ENCODE results near the gene COLEC11.

GRCh38 chr2:3595404-3595803 lies 492 bp downstream of the COLEC11 start:
- TF ChIP-seq, protein P1, sequence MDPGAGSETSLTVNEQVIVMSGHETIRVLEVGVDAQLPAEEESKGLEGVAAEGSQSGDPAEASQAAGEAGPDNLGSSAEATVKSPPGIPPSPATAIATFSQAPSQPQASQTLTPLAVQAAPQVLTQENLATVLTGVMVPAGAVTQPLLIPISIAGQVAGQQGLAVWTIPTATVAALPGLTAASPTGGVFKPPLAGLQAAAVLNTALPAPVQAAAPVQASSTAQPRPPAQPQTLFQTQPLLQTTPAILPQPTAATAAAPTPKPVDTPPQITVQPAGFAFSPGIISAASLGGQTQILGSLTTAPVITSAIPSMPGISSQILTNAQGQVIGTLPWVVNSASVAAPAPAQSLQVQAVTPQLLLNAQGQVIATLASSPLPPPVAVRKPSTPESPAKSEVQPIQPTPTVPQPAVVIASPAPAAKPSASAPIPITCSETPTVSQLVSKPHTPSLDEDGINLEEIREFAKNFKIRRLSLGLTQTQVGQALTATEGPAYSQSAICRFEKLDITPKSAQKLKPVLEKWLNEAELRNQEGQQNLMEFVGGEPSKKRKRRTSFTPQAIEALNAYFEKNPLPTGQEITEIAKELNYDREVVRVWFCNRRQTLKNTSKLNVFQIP (CRISPR knock-in tag; IDR thresholded peaks at IDR 0.05; ENCODE audit: borderline replicate concordance, low read depth) = no peak
- no peak for TF ChIP-seq TOX (CRISPR knock-in tag; IDR thresholded peaks at IDR 0.05; ENCODE audit: borderline replicate concordance)
- no peak for TF ChIP-seq ZFP3 (CRISPR knock-in tag; IDR thresholded peaks at IDR 0.05)
- TF ChIP-seq, protein P2, sequence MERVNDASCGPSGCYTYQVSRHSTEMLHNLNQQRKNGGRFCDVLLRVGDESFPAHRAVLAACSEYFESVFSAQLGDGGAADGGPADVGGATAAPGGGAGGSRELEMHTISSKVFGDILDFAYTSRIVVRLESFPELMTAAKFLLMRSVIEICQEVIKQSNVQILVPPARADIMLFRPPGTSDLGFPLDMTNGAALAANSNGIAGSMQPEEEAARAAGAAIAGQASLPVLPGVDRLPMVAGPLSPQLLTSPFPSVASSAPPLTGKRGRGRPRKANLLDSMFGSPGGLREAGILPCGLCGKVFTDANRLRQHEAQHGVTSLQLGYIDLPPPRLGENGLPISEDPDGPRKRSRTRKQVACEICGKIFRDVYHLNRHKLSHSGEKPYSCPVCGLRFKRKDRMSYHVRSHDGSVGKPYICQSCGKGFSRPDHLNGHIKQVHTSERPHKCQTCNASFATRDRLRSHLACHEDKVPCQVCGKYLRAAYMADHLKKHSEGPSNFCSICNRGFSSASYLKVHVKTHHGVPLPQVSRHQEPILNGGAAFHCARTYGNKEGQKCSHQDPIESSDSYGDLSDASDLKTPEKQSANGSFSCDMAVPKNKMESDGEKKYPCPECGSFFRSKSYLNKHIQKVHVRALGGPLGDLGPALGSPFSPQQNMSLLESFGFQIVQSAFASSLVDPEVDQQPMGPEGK (CRISPR knock-in tag; IDR thresholded peaks at IDR 0.05; ENCODE audit: borderline replicate concordance) = no peak
